ENCODE data around the gene HECTD4. TPM values are rescaled to one million over a fixed set of nuclear protein-coding genes. Genes with fewer than 3 reads are reported as not detected.

The HECTD4 gene
- total RNA-seq, 1 experiment from 2014 or later: 51.3 TPM

DNA sequence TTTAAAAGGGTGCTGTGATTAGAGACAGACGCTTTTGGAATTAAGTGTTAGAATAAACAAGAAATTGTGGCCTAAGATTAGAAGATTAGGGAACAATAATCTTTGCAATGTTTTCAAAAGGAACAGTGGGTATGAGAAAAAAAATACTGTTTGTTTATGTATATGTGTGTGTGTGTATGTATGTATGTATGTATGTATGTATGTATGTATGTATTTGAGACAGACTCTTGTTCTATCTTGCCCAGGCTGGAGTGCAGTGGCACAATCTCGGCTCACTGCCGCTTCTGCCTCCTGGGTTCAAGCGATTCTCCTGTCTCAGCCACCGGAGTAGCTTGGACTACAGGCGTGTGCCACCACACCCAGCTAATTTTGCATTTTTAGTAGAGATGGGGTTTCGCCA is 175.3 kb downstream of the HECTD4 start:
- Histone ChIP-seq H3K36me3 (ENCODE audit: control insufficient read depth, insufficient read depth, low read length) (0 out of 2 replicates have a peak, but pooled peaks cover 7% of the 10 kb centered on the region), H3K27me3 (ENCODE audit: control insufficient read depth, insufficient read depth, low read length) (no peaks in the 10 kb centered on the region), H3K4me1 (ENCODE audit: control insufficient read depth, insufficient read depth, low read length) (no peaks in the 10 kb centered on the region), H3K27ac (ENCODE audit: low read length) (no peak overlapping the region), H3K9me3 (ENCODE audit: control insufficient read depth, insufficient read depth, low read depth, low read length) (no peaks in the 10 kb centered on the region), H3K4me3 (ENCODE audit: low read depth in 2 of 2, low read length in 2 of 2) (no peak overlapping the region)
- in situ Hi-C loops (cut with HindIII; ENCODE audit: low pct_unique_long_range_greater_than_20kb, low sequenced_read_pairs): no loop called here
- no peak for TF ChIP-seq SIN3A (IDR thresholded peaks at IDR 0.05; ENCODE audit: borderline replicate concordance, insufficient read depth, low read depth, low read length)
- no peak for TF ChIP-seq TCF7L2 (IDR thresholded peaks at IDR 0.05; ENCODE audit: low read depth, low read length)
- TF ChIP-seq REST (IDR thresholded peaks at IDR 0.05; ENCODE audit: insufficient read depth in 1 of 2, low read depth in 2 of 2, low read length in 1 of 2): no peak
- TF ChIP-seq POLR2AphosphoS5 (IDR thresholded peaks at IDR 0.05; ENCODE audit: low read depth, low read length): no peak
- TF ChIP-seq, protein P1, sequence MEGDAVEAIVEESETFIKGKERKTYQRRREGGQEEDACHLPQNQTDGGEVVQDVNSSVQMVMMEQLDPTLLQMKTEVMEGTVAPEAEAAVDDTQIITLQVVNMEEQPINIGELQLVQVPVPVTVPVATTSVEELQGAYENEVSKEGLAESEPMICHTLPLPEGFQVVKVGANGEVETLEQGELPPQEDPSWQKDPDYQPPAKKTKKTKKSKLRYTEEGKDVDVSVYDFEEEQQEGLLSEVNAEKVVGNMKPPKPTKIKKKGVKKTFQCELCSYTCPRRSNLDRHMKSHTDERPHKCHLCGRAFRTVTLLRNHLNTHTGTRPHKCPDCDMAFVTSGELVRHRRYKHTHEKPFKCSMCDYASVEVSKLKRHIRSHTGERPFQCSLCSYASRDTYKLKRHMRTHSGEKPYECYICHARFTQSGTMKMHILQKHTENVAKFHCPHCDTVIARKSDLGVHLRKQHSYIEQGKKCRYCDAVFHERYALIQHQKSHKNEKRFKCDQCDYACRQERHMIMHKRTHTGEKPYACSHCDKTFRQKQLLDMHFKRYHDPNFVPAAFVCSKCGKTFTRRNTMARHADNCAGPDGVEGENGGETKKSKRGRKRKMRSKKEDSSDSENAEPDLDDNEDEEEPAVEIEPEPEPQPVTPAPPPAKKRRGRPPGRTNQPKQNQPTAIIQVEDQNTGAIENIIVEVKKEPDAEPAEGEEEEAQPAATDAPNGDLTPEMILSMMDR (IDR thresholded peaks at IDR 0.05): no peak
- CTCF ChIA-PET: no interaction called here
- BruUV-seq (replicated peaks): no TSS peak
- ATAC-seq (no peak), DNase-seq (ENCODE audit: low read depth, low spot score) (no peak)
- intact Hi-C loops (cut with micrococcal nuclease; ENCODE audit: unreplicated experiment): loop anchor here (5.0 kb wide), 1 partner anchor 160 kb away; no protein-coding TSS in a partner anchor
- POLR2A ChIA-PET: no interaction called here

GRCh38 chr12:112199136-112199535 is 183.1 kb downstream of the HECTD4 start:
- H3K27ac ChIP-seq (ENCODE audit: low read length): no peak overlapping the region
- BruUV-seq (replicated peaks): no TSS peak
- CTCF ChIA-PET: interaction anchor here (1.1 to 1.2 kb wide), 2 partner anchors 10 to 188 kb away, joined by 10 to 11 read pairs; no protein-coding TSS in a partner anchor
- no peaks in the 10 kb centered on the region for H3K9me3 ChIP-seq (ENCODE audit: control insufficient read depth, insufficient read depth, low read depth, low read length)
- DNase-seq (ENCODE audit: low read depth, low spot score) (no peak), ATAC-seq (no peak)
- no peak for TF ChIP-seq REST (IDR thresholded peaks at IDR 0.05; ENCODE audit: insufficient read depth in 1 of 2, low read depth in 2 of 2, low read length in 1 of 2)
- TF ChIP-seq TCF7L2 (IDR thresholded peaks at IDR 0.05; ENCODE audit: low read depth, low read length): no peak
- no peak for TF ChIP-seq POLR2AphosphoS5 (IDR thresholded peaks at IDR 0.05; ENCODE audit: low read depth, low read length)
- no peak for TF ChIP-seq SIN3A (IDR thresholded peaks at IDR 0.05; ENCODE audit: borderline replicate concordance, insufficient read depth, low read depth, low read length)
- TF ChIP-seq, protein P1 (IDR thresholded peaks at IDR 0.05): no peak
- in situ Hi-C loops (cut with HindIII; ENCODE audit: low pct_unique_long_range_greater_than_20kb, low sequenced_read_pairs) (no loop called here), intact Hi-C loops (cut with micrococcal nuclease; ENCODE audit: unreplicated experiment) (loop anchor here (2.0 kb wide), 1 partner anchor 188 kb away; no protein-coding TSS in a partner anchor)
- no peaks in the 10 kb centered on the region for H3K4me1 ChIP-seq (ENCODE audit: control insufficient read depth, insufficient read depth, low read length)
- POLR2A ChIA-PET: interaction anchor here (1.1 kb wide), 1 partner anchor 202 kb away, joined by 5 read pairs; no protein-coding TSS in a partner anchor
- H3K36me3 ChIP-seq (ENCODE audit: control insufficient read depth, insufficient read depth, low read length): 0 out of 2 replicates have a peak, but pooled peaks cover under 1% of the 10 kb centered on the region
- no peak overlapping the region for H3K4me3 ChIP-seq (ENCODE audit: low read depth in 2 of 2, low read length in 2 of 2)
- no peaks in the 10 kb centered on the region for H3K27me3 ChIP-seq (ENCODE audit: control insufficient read depth, insufficient read depth, low read length)

Measured in Panc1 (cell line).